Measurements from ENCODE around the gene EPC2. TPM values are rescaled to one million over a fixed set of nuclear protein-coding genes. Genes with fewer than 3 reads are reported as not detected.

EPC2 gene
- total and polyA plus RNA-seq, 2 of the 8 experiments (the other 6 are each of a cell fraction or from before 2014, with no cell fraction given) = 16.1 to 25.7 TPM

DNA sequence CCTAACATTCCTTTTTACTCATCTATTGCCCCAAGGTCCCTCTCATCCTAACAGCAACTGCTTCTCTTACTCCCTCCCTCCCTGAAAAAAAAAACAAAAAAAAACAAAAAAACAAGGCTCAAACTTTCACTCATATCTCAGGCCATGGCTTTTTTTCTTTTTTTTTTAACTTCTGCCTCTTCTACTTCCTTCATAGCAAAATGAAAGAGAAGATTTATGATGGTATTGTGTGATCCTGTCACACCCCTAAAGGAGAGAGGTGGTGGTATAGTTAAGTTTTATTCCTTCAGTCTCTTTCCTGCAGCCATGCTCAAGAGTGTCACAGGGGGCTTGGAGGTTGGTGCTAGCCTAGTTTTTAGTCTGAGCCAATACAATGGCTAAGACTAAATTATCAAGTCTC is 21.5 kb upstream of the EPC2 start:
- H4K8ac ChIP-seq (ENCODE audit: extremely low read depth, insufficient read depth, low read length) = no peak overlapping the region
- CTCF ChIA-PET (ENCODE audit: partially characterized antibody) = interaction anchor here (1.1 kb wide), 1 partner anchor 836 kb away, joined by 3 read pairs; no protein-coding TSS in a partner anchor
- no peaks in the 10 kb centered on the region for H3K4me1 ChIP-seq (replicated peaks in 1 of 4; ENCODE audit: control insufficient read depth in 3 of 4, insufficient read depth in 4 of 4, low read length in 3 of 4)
- no peaks in the 10 kb centered on the region for H4K20me1 ChIP-seq (replicated peaks in 1 of 2; ENCODE audit: control insufficient read depth in 1 of 2, insufficient read depth in 2 of 2, low read length in 2 of 2)
- H3K23me2 ChIP-seq (ENCODE audit: low read depth, low read length) = no peaks in the 10 kb centered on the region
- no peaks in the 10 kb centered on the region for H3K79me2 ChIP-seq (ENCODE audit: control insufficient read depth in 1 of 2, insufficient read depth in 2 of 2, low read length in 2 of 2)
- H3K4me2 ChIP-seq (ENCODE audit: insufficient read depth in 1 of 2, low read depth in 2 of 2, low read length in 2 of 2) = no peak overlapping the region
- no peak for DNase-seq (ENCODE audit: low read depth in 1 of 2, low spot score in 2 of 2)
- POLR2A ChIA-PET (ENCODE audit: partially characterized antibody) = no interaction called here
- H2AFZ ChIP-seq (ENCODE audit: low read length) = no peak overlapping the region
- H4K91ac ChIP-seq (replicated peaks; ENCODE audit: insufficient read length, low read length) = no peak overlapping the region
- H2BK120ac ChIP-seq (replicated peaks; ENCODE audit: low read depth, low read length) = no peak overlapping the region
- no peak overlapping the region for H3K23ac ChIP-seq (ENCODE audit: insufficient read length)
- H2AK5ac ChIP-seq (ENCODE audit: low read depth, low read length) = no peak overlapping the region
- H4K5ac ChIP-seq (ENCODE audit: insufficient read length, low read depth, low read length) = no peak overlapping the region
- H3K36me3 ChIP-seq (ENCODE audit: control insufficient read depth in 2 of 4, insufficient read depth in 4 of 4, low read length in 3 of 4) = no peaks in the 10 kb centered on the region
- no peak overlapping the region for H2BK5ac ChIP-seq (ENCODE audit: low read depth, low read length)
- H3K9ac ChIP-seq (replicated peaks in 1 of 4; ENCODE audit: extremely low read depth in 1 of 4, low read depth in 3 of 4, low read length in 3 of 4) = no peak overlapping the region
- no peaks in the 10 kb centered on the region for H3K79me1 ChIP-seq (ENCODE audit: low read depth, low read length)
- no peak overlapping the region for H2BK12ac ChIP-seq (ENCODE audit: low read depth, low read length)
- no peak overlapping the region for H3K4ac ChIP-seq (replicated peaks; ENCODE audit: insufficient read length, low read depth, low read length)
- no peak overlapping the region for H3K18ac ChIP-seq (ENCODE audit: extremely low read depth, low read length)
- H3K9me3 ChIP-seq (ENCODE audit: insufficient read depth in 2 of 2, low read depth in 1 of 2, low read length in 1 of 2) = no peaks in the 10 kb centered on the region
- no peak overlapping the region for H2BK20ac ChIP-seq (ENCODE audit: low read length)
- no peaks in the 10 kb centered on the region for H3K27me3 ChIP-seq (replicated peaks in 1 of 4; ENCODE audit: control insufficient read depth in 3 of 4, extremely low read depth in 1 of 4, insufficient read depth in 3 of 4, low read length in 3 of 4)
- H3K27ac ChIP-seq (ENCODE audit: low read depth, low read length) = no peak overlapping the region
- no peak for FAIRE-seq
- no peak overlapping the region for H3K56ac ChIP-seq (replicated peaks; ENCODE audit: insufficient read length, low read depth, low read length)
- no peak overlapping the region for H3K14ac ChIP-seq (ENCODE audit: insufficient read length)
- H3K4me3 ChIP-seq (ENCODE audit: extremely low read depth in 1 of 4, insufficient read depth in 2 of 4, low read depth in 3 of 4, low read length in 4 of 4) = no peak overlapping the region
- no peak overlapping the region for H2BK15ac ChIP-seq (ENCODE audit: low read length)
- TF ChIP-seq BRCA1 (IDR thresholded peaks at IDR 0.05; ENCODE audit: low read depth, low read length) = no peak
- TF ChIP-seq, protein P1, sequence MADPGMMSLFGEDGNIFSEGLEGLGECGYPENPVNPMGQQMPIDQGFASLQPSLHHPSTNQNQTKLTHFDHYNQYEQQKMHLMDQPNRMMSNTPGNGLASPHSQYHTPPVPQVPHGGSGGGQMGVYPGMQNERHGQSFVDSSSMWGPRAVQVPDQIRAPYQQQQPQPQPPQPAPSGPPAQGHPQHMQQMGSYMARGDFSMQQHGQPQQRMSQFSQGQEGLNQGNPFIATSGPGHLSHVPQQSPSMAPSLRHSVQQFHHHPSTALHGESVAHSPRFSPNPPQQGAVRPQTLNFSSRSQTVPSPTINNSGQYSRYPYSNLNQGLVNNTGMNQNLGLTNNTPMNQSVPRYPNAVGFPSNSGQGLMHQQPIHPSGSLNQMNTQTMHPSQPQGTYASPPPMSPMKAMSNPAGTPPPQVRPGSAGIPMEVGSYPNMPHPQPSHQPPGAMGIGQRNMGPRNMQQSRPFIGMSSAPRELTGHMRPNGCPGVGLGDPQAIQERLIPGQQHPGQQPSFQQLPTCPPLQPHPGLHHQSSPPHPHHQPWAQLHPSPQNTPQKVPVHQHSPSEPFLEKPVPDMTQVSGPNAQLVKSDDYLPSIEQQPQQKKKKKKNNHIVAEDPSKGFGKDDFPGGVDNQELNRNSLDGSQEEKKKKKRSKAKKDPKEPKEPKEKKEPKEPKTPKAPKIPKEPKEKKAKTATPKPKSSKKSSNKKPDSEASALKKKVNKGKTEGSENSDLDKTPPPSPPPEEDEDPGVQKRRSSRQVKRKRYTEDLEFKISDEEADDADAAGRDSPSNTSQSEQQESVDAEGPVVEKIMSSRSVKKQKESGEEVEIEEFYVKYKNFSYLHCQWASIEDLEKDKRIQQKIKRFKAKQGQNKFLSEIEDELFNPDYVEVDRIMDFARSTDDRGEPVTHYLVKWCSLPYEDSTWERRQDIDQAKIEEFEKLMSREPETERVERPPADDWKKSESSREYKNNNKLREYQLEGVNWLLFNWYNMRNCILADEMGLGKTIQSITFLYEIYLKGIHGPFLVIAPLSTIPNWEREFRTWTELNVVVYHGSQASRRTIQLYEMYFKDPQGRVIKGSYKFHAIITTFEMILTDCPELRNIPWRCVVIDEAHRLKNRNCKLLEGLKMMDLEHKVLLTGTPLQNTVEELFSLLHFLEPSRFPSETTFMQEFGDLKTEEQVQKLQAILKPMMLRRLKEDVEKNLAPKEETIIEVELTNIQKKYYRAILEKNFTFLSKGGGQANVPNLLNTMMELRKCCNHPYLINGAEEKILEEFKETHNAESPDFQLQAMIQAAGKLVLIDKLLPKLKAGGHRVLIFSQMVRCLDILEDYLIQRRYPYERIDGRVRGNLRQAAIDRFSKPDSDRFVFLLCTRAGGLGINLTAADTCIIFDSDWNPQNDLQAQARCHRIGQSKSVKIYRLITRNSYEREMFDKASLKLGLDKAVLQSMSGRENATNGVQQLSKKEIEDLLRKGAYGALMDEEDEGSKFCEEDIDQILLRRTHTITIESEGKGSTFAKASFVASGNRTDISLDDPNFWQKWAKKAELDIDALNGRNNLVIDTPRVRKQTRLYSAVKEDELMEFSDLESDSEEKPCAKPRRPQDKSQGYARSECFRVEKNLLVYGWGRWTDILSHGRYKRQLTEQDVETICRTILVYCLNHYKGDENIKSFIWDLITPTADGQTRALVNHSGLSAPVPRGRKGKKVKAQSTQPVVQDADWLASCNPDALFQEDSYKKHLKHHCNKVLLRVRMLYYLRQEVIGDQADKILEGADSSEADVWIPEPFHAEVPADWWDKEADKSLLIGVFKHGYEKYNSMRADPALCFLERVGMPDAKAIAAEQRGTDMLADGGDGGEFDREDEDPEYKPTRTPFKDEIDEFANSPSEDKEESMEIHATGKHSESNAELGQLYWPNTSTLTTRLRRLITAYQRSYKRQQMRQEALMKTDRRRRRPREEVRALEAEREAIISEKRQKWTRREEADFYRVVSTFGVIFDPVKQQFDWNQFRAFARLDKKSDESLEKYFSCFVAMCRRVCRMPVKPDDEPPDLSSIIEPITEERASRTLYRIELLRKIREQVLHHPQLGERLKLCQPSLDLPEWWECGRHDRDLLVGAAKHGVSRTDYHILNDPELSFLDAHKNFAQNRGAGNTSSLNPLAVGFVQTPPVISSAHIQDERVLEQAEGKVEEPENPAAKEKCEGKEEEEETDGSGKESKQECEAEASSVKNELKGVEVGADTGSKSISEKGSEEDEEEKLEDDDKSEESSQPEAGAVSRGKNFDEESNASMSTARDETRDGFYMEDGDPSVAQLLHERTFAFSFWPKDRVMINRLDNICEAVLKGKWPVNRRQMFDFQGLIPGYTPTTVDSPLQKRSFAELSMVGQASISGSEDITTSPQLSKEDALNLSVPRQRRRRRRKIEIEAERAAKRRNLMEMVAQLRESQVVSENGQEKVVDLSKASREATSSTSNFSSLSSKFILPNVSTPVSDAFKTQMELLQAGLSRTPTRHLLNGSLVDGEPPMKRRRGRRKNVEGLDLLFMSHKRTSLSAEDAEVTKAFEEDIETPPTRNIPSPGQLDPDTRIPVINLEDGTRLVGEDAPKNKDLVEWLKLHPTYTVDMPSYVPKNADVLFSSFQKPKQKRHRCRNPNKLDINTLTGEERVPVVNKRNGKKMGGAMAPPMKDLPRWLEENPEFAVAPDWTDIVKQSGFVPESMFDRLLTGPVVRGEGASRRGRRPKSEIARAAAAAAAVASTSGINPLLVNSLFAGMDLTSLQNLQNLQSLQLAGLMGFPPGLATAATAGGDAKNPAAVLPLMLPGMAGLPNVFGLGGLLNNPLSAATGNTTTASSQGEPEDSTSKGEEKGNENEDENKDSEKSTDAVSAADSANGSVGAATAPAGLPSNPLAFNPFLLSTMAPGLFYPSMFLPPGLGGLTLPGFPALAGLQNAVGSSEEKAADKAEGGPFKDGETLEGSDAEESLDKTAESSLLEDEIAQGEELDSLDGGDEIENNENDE (IDR thresholded peaks at IDR 0.05; ENCODE audit: insufficient replicate concordance, low read length) = no peak

Measured in H1 (cell line).